Cardiac muscle cell (in vitro differentiated cells and primary cell): Measurements from ENCODE around the gene CACNA1C. TPM values are rescaled to one million over a fixed set of nuclear protein-coding genes. Genes with fewer than 3 reads are reported as not detected.

Source experiments
- DNase-seq, 2 donors: peaks; one replicate each; pipeline versions ENCODE4 v3.0.0 to v3.0.0-alpha.2; 2010 to 2017; ENCODE audit warnings: low read depth in 1 of 2, low spot score in 1 of 2
- H3K27ac ChIP-seq: fragments of 200-600 bp; sonication (generic); 2 replicates; pipeline ENCODE4 v1.5.1; 2016
- H3K27me3 ChIP-seq: fragments of 200-600 bp; sonication (generic); 2 replicates; pipeline ENCODE4 v1.6.0; 2016; ENCODE audit warnings: control low read depth
- H3K36me3 ChIP-seq: fragments of 200-600 bp; sonication (generic); 2 replicates; pipeline ENCODE4 v1.5.1; 2016; ENCODE audit warnings: control low read depth
- H3K4me1 ChIP-seq: fragments of 200-600 bp; sonication (generic); 2 replicates; pipeline ENCODE4 v1.8.1; 2017; ENCODE audit warnings: low read depth, mild to moderate bottlenecking, mixed run types
- H3K4me3 ChIP-seq: fragments of 200-600 bp; sonication (generic); 2 replicates; pipeline ENCODE4 v1.5.1; 2016; ENCODE audit warnings: mild to moderate bottlenecking
- H3K9me3 ChIP-seq: fragments of 200-600 bp; sonication (generic); 2 replicates; pipeline ENCODE4 v1.5.1; 2017; ENCODE audit warnings: low read depth, mild to moderate bottlenecking, control low read depth
- polyA plus RNA-seq: library from polyadenylated mRNA; unstranded; fragments of >200 nt; fragmentation: Nextera tagmentation; extraction: Ambion mirVana; gene quantifications from 2 replicates; pipeline ENCODE4 v1.2.1, GENCODE V29; 2016
- total RNA-seq: library from RNA; depleted of rRNA; stranded (reverse); fragments of >200 nt; gene quantifications from 2 replicates; pipeline ENCODE4 v1.2.3, GENCODE V29; 2016
- TF ChIP-seq, protein P1 (sequence below): IDR thresholded peaks from 2 replicates; pipeline ENCODE4 v1.5.1; 2012; ENCODE audit warnings: low read depth, mild to moderate bottlenecking, low read length

The CACNA1C gene
- total and polyA plus RNA-seq, 2 experiments from 2014 or later: 40.8 to 77.8 TPM

- no peak for DNase-seq
- no peaks in the 10 kb centered on the region for H3K9me3 ChIP-seq
- H3K4me3 ChIP-seq: no peak overlapping the region
- no peak overlapping the region for H3K27ac ChIP-seq
- no peaks in the 10 kb centered on the region for H3K27me3 ChIP-seq
- TF ChIP-seq, protein P1, sequence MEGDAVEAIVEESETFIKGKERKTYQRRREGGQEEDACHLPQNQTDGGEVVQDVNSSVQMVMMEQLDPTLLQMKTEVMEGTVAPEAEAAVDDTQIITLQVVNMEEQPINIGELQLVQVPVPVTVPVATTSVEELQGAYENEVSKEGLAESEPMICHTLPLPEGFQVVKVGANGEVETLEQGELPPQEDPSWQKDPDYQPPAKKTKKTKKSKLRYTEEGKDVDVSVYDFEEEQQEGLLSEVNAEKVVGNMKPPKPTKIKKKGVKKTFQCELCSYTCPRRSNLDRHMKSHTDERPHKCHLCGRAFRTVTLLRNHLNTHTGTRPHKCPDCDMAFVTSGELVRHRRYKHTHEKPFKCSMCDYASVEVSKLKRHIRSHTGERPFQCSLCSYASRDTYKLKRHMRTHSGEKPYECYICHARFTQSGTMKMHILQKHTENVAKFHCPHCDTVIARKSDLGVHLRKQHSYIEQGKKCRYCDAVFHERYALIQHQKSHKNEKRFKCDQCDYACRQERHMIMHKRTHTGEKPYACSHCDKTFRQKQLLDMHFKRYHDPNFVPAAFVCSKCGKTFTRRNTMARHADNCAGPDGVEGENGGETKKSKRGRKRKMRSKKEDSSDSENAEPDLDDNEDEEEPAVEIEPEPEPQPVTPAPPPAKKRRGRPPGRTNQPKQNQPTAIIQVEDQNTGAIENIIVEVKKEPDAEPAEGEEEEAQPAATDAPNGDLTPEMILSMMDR: no peak
- no peaks in the 10 kb centered on the region for H3K36me3 ChIP-seq
- peaks cover 33% of the 10 kb centered on the region for H3K4me1 ChIP-seq
Measured at GRCh38 chr12:2205996-2206395, 153.2 kb downstream of the CACNA1C start.

DNA sequence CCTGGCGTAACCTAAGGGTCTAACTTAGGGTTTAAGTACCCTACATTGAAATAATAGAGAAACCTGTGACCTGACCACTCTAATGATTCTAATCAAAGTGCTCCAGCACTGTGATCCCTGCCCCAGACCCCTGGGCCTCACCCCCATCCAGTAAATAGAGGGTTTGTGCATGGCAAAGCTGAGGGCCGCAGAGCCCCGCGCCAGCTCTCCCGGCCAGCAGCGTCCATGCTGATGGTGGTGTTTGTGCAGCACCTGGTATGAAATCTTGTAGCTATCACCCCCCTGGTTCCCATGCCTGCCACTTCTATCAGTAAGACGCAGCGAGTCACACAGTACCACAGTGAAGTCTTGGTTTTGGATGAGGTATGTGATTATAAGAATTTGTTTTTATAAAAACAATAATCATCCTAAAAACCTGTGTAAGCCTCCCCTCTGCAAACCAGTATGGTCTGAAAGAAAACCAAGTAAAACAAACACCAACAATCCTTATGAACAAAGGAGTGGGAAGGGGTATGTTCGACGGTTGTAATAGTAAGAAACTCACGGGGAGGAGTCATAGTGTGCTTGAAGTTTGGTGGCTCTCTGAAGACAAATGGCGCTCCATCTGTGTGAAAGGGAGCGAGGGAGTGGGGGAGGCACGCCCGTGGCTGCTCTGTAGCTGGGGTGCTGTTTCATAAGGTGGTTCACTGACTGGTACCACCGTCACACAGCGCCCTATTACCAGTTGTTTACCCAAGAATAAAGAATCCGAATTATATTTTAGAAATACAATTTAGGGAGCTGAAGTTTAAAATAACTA lies 156.2 kb downstream of the CACNA1C start:
- H3K27me3 ChIP-seq: no peaks in the 10 kb centered on the region
- no peak overlapping the region for H3K4me3 ChIP-seq
- TF ChIP-seq, protein P1: no peak
- H3K9me3 ChIP-seq: no peaks in the 10 kb centered on the region
- DNase-seq: no peak
- no peak overlapping the region for H3K27ac ChIP-seq
- peaks cover 54% of the 10 kb centered on the region for H3K4me1 ChIP-seq
- H3K36me3 ChIP-seq: no peaks in the 10 kb centered on the region

DNA sequence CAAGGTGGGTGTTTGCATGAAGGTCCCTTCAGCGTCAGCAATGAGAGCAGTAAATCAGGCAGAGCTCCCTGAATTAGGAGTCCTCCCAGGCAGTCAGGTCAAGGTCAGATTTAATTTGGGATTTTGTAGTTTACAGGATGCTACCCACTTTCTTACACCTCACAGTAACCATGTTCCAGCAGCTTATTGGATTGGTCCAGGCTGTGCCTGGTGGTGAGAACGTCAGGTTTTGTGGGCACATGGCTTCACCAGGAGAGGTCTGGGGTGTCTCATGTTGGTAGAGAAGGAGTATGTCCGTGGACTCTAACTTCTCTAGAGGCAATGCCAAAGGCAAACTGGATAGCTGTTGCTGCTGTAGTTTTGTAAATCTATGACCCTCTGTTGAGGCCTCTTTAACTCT lies 158.3 kb downstream of the CACNA1C start:
- Histone ChIP-seq H3K4me1 (peaks cover 55% of the 10 kb centered on the region), H3K4me3 (no peak overlapping the region), H3K36me3 (no peaks in the 10 kb centered on the region), H3K27me3 (no peaks in the 10 kb centered on the region), H3K27ac (peak overlapping the region; percentile 35), H3K9me3 (no peaks in the 10 kb centered on the region)
- TF ChIP-seq, protein P1: no peak
- no peak for DNase-seq

GRCh38 chr12:2212537-2212936 lies 159.8 kb downstream of the CACNA1C start:
- H3K4me1 ChIP-seq: peaks cover 69% of the 10 kb centered on the region
- TF ChIP-seq, protein P1: no peak
- DNase-seq: no peak
- H3K27ac ChIP-seq: peak overlapping the region; percentile 95
- no peak overlapping the region for H3K4me3 ChIP-seq
- H3K9me3 ChIP-seq: no peaks in the 10 kb centered on the region
- no peaks in the 10 kb centered on the region for H3K27me3 ChIP-seq
- no peaks in the 10 kb centered on the region for H3K36me3 ChIP-seq

DNA sequence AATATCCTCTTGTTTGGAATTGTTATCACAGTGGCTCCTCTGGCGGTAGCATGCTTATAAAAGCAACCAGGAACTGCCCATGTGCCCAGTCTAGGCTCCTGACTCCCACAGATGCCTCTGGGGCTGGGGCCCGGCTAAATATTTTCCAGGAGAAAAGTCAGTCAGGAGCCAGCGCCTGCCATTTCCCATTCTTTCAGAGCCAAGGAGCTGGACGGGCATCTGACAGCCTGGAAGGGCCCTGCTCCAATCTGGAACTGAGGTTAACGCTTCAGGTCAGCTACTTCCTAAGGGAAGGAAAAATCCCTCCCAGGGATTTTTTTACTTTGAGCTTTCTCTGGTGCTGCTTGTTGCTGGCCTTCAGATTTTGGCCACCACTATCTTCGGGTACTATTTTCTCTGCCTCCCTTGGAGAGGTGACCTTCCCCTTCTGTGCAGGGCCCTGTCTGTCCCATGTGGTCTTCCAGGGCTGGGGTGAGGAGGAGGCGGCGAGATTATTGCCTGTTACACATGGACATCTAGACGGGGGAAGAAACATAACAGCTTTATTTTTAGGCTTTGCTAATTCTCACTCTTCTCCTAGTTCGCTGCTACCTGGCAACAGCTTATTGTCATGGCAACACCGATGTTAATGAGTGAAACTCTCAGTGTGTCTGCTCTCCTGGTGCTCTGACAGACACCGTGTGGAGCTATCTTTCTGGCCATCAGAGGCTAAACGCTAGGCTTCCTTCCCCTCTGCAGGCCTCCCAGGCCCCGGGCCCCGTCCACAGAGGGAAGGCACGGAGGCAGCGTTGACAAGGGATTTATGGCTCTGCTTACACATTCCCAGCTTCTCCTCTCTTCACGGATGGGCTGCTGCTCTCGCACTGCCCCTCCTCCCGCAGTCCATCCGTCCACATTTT lies 160.4 kb downstream of the CACNA1C start:
- no peaks in the 10 kb centered on the region for H3K9me3 ChIP-seq
- peak; percentile 17 to 62 for DNase-seq
- no peak overlapping the region for H3K4me3 ChIP-seq
- H3K27me3 ChIP-seq: no peaks in the 10 kb centered on the region
- peak overlapping the region; percentile 95 for H3K27ac ChIP-seq
- H3K36me3 ChIP-seq: no peaks in the 10 kb centered on the region
- TF ChIP-seq, protein P1: no peak
- H3K4me1 ChIP-seq: peaks cover 73% of the 10 kb centered on the region
